HepG2 (cell line): ENCODE data around the gene AGPAT3. TPM values are rescaled to one million over a fixed set of nuclear protein-coding genes. Genes with fewer than 3 reads are reported as not detected.

Experiments
- ELF3 ChIP-seq: IDR thresholded peaks from 2 replicates; pipeline ENCODE4 v1.6.1; 2016; ENCODE audit warnings: missing genetic modification reagents, missing compliant biosample characterization
- ESRRA ChIP-seq: sonication (generic); formaldehyde crosslinking; IDR thresholded peaks from 2 replicates; pipeline ENCODE4 v1.5.1; 2020; ENCODE audit warnings: mild to moderate bottlenecking, low read depth, missing genetic modification reagents
- HDAC2 ChIP-seq: sonication (generic); formaldehyde crosslinking; IDR thresholded peaks from 2 replicates; pipeline ENCODE4 v1.4.0; 2020; ENCODE audit warnings: missing genetic modification reagents
- KAT2B ChIP-seq: fragments of 150-350 bp; IDR thresholded peaks from 2 replicates; pipeline ENCODE4 v1.6.1; 2014; ENCODE audit warnings: low read depth, low read length, borderline replicate concordance
- MATR3 ChIP-seq: sonication (generic); formaldehyde crosslinking; IDR thresholded peaks from 2 replicates; pipeline ENCODE4 v1.4.0; 2020; ENCODE audit warnings: missing genetic modification reagents
- MIER2 ChIP-seq: IDR thresholded peaks from 2 replicates; pipeline ENCODE4 v1.6.1; 2016; ENCODE audit warnings: missing biosample characterization, missing genetic modification reagents
- REL ChIP-seq: sonication (generic); formaldehyde crosslinking; conservative IDR thresholded peaks from 2 replicates; pipeline ENCODE4 v1.8.0; 2022; ENCODE audit warnings: mild to moderate bottlenecking, missing genetic modification reagents, moderate library complexity
- SP140L ChIP-seq: sonication (generic); formaldehyde crosslinking; IDR thresholded peaks from 2 replicates; pipeline ENCODE4 v1.4.0; 2020; ENCODE audit warnings: missing genetic modification reagents, borderline replicate concordance
- ZFP36 ChIP-seq: fragments of 150-350 bp; IDR thresholded peaks from 2 replicates; pipeline ENCODE4 v1.6.1; 2018; ENCODE audit warnings: borderline replicate concordance, low read length, low read depth; ENCODE audit not compliant: partially characterized antibody
- ZFP82 ChIP-seq: sonication (generic); formaldehyde crosslinking; IDR thresholded peaks from 2 replicates; pipeline ENCODE4 v1.5.1; 2020; ENCODE audit warnings: mild to moderate bottlenecking, missing genetic modification reagents, borderline replicate concordance
- ZNF549 ChIP-seq: sonication (generic); formaldehyde crosslinking; IDR thresholded peaks from 2 replicates; pipeline ENCODE4 v1.5.0; 2020; ENCODE audit warnings: missing genetic modification reagents
- ZNF557 ChIP-seq: sonication (generic); formaldehyde crosslinking; IDR thresholded peaks from 2 replicates; pipeline ENCODE4 v1.4.0; 2020; ENCODE audit warnings: missing genetic modification reagents
- ZNF761 ChIP-seq: sonication (generic); formaldehyde crosslinking; conservative IDR thresholded peaks from 2 replicates; pipeline ENCODE4 v1.4.0; 2020; ENCODE audit warnings: mild to moderate bottlenecking, missing genetic modification reagents
- polyA plus RNA-seq, 8 experiments: library from polyadenylated mRNA; depleted of rRNA in 3 of 8; stranded (reverse) in 7 of 8; unstranded in 1 of 8; fragments of >200 nt; fragmentation: Illumina TruSeq in 4 of 8; extraction: Trizol in 4 of 8; gene quantifications; 2 replicates each; pipeline versions ENCODE4 v1.2.1 to v1.2.3, GENCODE V29; 2011 to 2016; ENCODE audit warnings: low read depth in 4 of 8, missing spikeins in 1 of 8, mixed read lengths in 1 of 8; ENCODE audit not compliant: insufficient read depth in 1 of 8
- total RNA-seq, 5 experiments: library from RNA; depleted of rRNA; stranded (reverse); fragments of >200 nt; fragmentation: Illumina TruSeq; extraction: Trizol; gene quantifications; 2 replicates each; pipeline ENCODE4 v1.2.3, GENCODE V29; 2016; ENCODE audit warnings: low read depth in 1 of 5
- TF ChIP-seq, protein P1 (sequence below): IDR thresholded peaks from 2 replicates; pipeline ENCODE4 v1.6.1; 2016; ENCODE audit warnings: low read depth, control low read depth
- TF ChIP-seq, protein P2 (sequence below): sonication (generic); formaldehyde crosslinking; IDR thresholded peaks from 2 replicates; pipeline ENCODE4 v1.4.0; 2020; ENCODE audit warnings: missing genetic modification reagents
- TF ChIP-seq, protein P3 (sequence below): sonication (generic); formaldehyde crosslinking; IDR thresholded peaks from 2 replicates; pipeline ENCODE4 v1.4.0; 2020; ENCODE audit warnings: missing genetic modification reagents, borderline replicate concordance
- TF ChIP-seq, protein P4 (sequence below): sonication (generic); formaldehyde crosslinking; IDR thresholded peaks from 2 replicates; pipeline ENCODE4 v1.4.0; 2020; ENCODE audit warnings: mild to moderate bottlenecking, low read depth, missing genetic modification reagents
- TF ChIP-seq, protein P5 (sequence below): sonication (generic); formaldehyde crosslinking; IDR thresholded peaks from 2 replicates; pipeline ENCODE4 v1.4.0; 2020; ENCODE audit warnings: missing genetic modification reagents
- TF ChIP-seq, protein P6 (sequence below): fragments of 450-650 bp; IDR thresholded peaks from 2 replicates; pipeline ENCODE4 v1.6.1; 2017

The AGPAT3 gene
- total and polyA plus RNA-seq, 2 of the 13 experiments (the other 11 are each of a cell fraction or from before 2014, with no cell fraction given), result 32.2 to 54.4 TPM

- TF ChIP-seq, protein P1, sequence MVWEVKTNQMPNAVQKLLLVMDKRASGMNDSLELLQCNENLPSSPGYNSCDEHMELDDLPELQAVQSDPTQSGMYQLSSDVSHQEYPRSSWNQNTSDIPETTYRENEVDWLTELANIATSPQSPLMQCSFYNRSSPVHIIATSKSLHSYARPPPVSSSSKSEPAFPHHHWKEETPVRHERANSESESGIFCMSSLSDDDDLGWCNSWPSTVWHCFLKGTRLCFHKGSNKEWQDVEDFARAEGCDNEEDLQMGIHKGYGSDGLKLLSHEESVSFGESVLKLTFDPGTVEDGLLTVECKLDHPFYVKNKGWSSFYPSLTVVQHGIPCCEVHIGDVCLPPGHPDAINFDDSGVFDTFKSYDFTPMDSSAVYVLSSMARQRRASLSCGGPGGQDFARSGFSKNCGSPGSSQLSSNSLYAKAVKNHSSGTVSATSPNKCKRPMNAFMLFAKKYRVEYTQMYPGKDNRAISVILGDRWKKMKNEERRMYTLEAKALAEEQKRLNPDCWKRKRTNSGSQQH (CRISPR knock-in tag), result no peak
- no peak for TF ChIP-seq SP140L (CRISPR knock-in tag)
- TF ChIP-seq, protein P2, sequence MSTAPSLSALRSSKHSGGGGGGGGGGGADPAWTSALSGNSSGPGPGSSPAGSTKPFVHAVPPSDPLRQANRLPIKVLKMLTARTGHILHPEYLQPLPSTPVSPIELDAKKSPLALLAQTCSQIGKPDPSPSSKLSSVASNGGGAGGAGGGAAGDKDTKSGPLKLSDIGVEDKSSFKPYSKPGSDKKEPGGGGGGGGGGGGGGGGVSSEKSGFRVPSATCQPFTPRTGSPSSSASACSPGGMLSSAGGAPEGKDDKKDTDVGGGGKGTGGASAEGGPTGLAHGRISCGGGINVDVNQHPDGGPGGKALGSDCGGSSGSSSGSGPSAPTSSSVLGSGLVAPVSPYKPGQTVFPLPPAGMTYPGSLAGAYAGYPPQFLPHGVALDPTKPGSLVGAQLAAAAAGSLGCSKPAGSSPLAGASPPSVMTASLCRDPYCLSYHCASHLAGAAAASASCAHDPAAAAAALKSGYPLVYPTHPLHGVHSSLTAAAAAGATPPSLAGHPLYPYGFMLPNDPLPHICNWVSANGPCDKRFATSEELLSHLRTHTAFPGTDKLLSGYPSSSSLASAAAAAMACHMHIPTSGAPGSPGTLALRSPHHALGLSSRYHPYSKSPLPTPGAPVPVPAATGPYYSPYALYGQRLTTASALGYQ, result no peak
- TF ChIP-seq, protein P3, sequence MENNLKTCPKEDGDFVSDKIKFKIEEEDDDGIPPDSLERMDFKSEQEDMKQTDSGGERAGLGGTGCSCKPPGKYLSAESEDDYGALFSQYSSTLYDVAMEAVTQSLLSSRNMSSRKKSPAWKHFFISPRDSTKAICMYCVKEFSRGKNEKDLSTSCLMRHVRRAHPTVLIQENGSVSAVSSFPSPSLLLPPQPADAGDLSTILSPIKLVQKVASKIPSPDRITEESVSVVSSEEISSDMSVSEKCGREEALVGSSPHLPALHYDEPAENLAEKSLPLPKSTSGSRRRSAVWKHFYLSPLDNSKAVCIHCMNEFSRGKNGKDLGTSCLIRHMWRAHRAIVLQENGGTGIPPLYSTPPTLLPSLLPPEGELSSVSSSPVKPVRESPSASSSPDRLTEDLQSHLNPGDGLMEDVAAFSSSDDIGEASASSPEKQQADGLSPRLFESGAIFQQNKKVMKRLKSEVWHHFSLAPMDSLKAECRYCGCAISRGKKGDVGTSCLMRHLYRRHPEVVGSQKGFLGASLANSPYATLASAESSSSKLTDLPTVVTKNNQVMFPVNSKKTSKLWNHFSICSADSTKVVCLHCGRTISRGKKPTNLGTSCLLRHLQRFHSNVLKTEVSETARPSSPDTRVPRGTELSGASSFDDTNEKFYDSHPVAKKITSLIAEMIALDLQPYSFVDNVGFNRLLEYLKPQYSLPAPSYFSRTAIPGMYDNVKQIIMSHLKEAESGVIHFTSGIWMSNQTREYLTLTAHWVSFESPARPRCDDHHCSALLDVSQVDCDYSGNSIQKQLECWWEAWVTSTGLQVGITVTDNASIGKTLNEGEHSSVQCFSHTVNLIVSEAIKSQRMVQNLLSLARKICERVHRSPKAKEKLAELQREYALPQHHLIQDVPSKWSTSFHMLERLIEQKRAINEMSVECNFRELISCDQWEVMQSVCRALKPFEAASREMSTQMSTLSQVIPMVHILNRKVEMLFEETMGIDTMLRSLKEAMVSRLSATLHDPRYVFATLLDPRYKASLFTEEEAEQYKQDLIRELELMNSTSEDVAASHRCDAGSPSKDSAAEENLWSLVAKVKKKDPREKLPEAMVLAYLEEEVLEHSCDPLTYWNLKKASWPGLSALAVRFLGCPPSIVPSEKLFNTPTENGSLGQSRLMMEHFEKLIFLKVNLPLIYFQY (CRISPR knock-in tag), result no peak
- 0 out of 2 replicates have a peak, but pooled peaks have one; percentile 45 for TF ChIP-seq ZNF557 (CRISPR knock-in tag)
- no peak for TF ChIP-seq MIER2 (CRISPR knock-in tag)
- TF ChIP-seq REL (CRISPR knock-in tag), result no peak
- TF ChIP-seq, protein P4, sequence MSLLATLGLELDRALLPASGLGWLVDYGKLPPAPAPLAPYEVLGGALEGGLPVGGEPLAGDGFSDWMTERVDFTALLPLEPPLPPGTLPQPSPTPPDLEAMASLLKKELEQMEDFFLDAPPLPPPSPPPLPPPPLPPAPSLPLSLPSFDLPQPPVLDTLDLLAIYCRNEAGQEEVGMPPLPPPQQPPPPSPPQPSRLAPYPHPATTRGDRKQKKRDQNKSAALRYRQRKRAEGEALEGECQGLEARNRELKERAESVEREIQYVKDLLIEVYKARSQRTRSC (CRISPR knock-in tag), result no peak
- TF ChIP-seq ESRRA (CRISPR knock-in tag), result peak; percentile 73; the same call in 1 of the 2 replicates
- TF ChIP-seq KAT2B, result no peak
- no peak for TF ChIP-seq ZNF549 (CRISPR knock-in tag)
- TF ChIP-seq, protein P5, sequence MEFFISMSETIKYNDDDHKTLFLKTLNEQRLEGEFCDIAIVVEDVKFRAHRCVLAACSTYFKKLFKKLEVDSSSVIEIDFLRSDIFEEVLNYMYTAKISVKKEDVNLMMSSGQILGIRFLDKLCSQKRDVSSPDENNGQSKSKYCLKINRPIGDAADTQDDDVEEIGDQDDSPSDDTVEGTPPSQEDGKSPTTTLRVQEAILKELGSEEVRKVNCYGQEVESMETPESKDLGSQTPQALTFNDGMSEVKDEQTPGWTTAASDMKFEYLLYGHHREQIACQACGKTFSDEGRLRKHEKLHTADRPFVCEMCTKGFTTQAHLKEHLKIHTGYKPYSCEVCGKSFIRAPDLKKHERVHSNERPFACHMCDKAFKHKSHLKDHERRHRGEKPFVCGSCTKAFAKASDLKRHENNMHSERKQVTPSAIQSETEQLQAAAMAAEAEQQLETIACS (CRISPR knock-in tag), result no peak; the same call in 1 of the 2 replicates
- TF ChIP-seq ZNF761 (CRISPR knock-in tag), result no peak
- TF ChIP-seq ZFP36, result no peak
- peak; percentile 11; the same call in 1 of the 2 replicates for TF ChIP-seq HDAC2 (CRISPR knock-in tag)
- no peak for TF ChIP-seq ELF3 (CRISPR knock-in tag)
- no peak for TF ChIP-seq MATR3 (CRISPR knock-in tag)
- TF ChIP-seq, protein P6, sequence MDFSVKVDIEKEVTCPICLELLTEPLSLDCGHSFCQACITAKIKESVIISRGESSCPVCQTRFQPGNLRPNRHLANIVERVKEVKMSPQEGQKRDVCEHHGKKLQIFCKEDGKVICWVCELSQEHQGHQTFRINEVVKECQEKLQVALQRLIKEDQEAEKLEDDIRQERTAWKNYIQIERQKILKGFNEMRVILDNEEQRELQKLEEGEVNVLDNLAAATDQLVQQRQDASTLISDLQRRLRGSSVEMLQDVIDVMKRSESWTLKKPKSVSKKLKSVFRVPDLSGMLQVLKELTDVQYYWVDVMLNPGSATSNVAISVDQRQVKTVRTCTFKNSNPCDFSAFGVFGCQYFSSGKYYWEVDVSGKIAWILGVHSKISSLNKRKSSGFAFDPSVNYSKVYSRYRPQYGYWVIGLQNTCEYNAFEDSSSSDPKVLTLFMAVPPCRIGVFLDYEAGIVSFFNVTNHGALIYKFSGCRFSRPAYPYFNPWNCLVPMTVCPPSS, result no peak
- no peak for TF ChIP-seq ZFP82 (CRISPR knock-in tag)
Observed at GRCh38 chr21:43938751-43939442, 73.9 kb downstream of the AGPAT3 start (continued).
